Stimulated activated CD4-positive, alpha-beta T cell treated with anti-CD3 and anti-CD28 coated beads, Interleukin-2, amount 100 ng/mL, for 4 hours (primary cell): ENCODE results near the gene SKIC8.
"Not testable (repeated sequence)": the region's sequence is repeated elsewhere in the genome, so short reads cannot be mapped to it uniquely, and the experiment has no call there.

Experiments used
- DNase-seq: peaks from one replicate; pipeline ENCODE4 v3.0.0-alpha.2; 2020; ENCODE audit warnings: low read depth

Gene SKIC8

DNA sequence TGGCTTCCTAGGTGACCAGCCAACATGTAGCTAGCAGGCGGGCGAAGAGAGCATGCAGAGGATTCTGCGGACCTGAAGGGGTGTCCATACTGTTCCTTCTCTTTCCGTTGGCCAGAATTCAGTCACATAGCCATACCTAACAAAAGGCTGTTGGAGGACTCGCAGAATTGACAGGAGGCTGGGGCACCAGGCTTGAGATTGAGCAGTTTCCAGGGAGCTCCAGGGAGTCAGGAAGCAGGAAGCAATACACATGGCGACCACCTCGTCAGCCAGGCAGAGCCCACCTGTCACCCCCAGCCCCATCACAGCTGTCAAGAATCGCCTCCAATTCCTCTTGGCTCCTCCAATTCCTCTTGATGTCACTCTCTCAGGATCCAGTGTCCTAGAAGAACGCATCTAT is 48.3 kb downstream of the SKIC8 start:
- DNase-seq: no peak

DNA sequence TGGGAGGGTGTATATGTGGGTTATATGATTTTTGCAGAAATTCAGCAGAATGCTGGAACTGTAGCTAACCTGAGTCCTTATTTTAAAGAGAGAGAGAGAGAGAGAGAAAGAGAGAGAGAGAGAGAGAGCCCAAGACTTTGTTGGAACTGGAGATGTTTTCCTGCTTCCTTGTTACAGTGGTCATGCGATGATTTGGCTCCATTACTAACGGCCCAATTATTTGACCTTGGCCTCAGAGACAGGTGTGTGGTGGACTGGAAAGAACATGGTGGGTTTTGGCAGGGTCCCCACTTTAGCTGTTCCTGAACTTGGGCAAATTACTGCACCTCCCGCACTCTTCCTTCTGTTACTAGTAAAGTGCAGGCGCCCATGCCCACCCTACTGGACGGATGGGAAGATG is 50.3 kb downstream of the SKIC8 start:
- DNase-seq: no peak

- DNase-seq: no peak
These were observed 51.5 kb downstream of the SKIC8 start for GRCh38 chr15:78247911-78248310.

DNA sequence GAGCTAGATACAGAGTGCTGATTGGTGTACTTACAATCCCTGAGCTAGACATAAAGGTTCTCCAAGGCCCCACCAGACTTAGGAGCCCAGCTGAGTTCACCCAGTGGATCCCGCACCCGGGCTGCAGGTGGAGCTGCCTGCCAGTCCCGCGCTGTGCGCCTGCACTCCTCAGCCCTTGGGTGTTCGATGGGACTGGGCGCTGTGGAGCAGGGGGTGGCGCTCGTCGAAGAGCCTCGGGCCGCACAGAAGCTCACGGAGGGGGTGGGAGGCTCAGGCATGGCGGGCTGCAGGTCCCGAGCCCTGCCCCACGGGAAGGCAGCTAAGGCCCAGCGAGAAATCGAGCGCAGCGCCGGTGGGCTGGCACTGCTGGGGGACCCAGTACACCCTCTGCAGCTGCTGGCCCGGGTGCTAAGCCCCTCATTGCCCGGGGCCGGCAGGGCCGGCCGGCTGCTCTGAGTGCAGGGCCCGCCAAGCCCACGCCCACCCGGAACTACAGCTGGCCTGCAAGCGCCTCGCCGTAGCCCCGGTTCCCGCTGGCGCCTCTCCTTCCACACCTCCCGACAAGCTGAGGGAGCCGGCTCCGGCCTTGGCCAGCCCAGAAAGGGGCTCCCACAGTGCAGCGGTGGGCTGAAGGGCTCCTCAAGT is 53.3 kb downstream of the SKIC8 start:
- DNase-seq: not testable (repeated sequence)

DNA sequence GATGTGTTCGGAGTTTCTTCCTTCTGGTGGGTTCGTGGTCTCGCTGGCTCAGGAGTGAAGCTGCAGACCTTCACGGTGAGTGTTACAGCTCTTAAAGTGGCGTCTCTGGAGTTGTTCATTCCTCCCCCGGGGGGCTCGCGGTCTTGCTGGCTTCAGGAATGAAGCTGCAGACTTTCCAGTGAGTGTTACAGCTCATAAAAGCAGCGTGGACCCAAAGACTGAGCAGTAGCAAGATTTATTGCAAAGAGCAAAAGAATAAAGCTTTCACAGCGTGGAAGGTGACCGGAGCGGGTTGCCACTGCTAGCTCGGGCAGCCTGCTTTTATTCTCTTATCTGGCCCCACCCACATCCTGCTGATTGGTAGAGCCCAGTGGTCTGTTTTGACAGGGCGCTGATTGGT is 54.0 kb downstream of the SKIC8 start:
- DNase-seq: not testable (repeated sequence)

GRCh38 chr15:78244893-78245292 is 54.5 kb downstream of the SKIC8 start:
- DNase-seq: no peak

- DNase-seq: no peak
These were observed 55.3 kb downstream of the SKIC8 start for GRCh38 chr15:78244101-78244500.

- DNase-seq: no peak
These were observed 55.9 kb downstream of the SKIC8 start for GRCh38 chr15:78243491-78243941.

DNA sequence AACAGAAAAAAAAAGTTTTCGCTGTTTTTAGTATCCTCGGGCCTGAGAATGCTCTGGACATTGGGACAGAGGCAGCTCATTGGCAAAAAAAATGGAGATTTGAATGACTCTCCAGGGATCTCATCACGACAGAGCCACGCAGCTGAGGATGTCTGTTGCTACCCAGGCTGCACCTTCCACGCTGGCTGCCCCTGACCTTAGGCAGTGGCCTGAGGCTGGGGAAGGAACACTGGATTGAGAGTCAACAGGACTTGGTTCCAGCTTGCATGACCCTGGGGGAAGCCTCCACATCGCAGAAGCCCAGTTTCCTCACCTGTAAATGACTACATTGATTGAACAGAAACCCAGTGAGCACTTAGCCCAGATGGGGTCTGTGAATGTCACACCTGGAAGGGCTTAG is 56.4 kb downstream of the SKIC8 start:
- DNase-seq: no peak

DNA sequence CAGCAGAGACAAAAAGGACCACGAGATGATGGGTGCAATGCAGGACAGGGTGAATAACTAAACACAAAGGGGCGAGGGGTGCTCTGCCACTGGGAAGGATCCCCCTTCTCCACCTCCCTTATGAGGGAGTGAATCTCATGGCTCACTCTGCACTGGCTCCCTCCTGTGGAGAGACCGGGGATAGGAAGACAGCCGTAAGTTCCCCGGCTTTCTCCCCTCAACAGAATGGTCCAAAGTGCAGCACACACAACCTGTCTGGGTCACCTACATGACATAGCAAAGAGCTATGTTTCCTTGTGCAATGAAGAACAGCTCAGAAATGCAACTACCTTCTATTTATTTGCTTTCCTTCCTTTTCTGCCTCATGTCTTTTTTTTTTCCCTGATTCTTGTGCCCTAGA is 57.3 kb downstream of the SKIC8 start:
- DNase-seq: no peak

DNA sequence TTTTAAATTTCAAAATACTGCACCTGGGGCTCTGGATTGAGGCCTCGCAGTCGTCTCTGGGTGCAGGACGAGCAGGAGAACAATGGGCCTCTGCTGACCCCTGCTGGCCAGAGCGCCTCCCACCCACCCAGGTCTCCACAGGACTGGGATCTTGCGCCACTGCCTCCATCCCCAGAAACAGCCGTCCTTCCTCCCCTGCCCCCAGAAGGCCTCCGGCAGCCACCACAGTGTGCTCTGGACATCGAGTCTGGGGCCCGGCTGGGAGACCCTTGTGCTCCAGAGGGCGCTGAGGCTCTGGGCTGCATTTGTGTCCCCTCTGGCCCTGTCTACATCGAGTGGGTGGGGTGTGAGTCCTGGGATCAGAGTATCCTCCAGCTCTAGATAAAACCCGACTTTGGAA is 58.4 kb downstream of the SKIC8 start:
- DNase-seq: peak; percentile 70

DNA sequence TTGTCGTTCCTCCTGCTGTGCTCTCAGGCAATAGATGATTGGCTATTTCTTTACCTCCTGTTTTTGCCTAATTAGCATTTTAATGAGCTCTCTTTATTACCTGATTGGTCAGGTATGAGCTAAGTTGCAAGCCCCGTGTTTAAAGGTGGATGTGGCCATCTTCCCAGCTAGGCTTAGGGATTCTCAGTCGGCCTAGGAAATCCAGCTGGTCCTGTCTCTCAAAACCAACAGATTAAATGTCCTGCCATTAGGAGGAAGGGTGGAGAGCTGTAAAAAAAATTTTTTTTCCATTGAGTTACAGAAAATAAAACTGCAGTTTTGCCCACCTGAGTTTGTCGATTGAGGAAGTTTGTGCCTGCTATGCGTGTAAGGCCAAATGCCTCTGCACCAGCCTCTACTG is 59.6 kb downstream of the SKIC8 start:
- no peak for DNase-seq

DNA sequence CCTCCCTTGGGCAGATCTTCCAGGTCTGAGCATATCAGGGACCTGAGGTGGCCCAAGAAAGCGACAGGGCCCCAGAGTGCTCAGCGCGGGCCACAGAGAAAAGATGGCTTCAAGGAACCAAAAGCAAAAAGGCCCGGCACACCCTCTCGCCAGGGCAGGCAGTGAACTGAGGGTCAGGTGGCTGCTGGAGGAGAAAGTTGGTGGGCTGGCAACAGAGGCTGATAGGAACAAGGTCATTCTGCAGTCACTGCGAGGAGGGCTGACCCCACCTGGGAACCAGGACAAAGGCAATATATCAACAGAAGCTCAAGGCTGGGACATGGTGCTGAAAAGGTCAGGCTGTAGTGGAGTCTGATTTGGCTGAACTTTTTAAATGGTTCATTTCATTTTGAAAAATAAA is 62.3 kb downstream of the SKIC8 start:
- no peak for DNase-seq

GRCh38 chr15:78236491-78236890 is 62.9 kb downstream of the SKIC8 start:
- DNase-seq: no peak

DNA sequence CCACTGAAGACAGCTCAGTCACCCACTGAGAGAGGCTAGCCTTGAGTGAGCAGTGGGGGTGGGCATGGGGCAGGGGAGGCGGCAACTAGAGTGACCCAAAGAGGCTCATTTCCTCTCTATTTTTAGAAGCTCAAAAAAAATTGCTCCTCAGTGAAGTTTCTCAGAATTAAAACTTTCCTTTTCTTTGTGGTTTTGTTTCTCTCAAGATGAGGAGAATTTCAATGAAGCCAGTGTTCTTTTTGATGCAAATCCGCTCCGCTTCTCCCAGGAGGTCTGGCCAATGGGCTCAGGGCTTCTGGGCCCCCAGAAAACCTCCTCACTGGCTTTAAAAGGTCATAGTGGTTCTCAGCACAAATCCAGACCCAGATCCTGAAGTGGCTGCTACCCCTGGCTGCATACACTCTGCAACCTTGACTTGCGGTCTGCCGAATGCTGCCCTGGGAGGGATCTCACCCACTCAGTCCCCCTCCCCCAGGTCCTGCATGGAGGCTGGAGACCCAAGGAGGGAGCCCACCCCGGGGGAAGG is 64.8 kb downstream of the SKIC8 start, which contains the start of gene ACSBG1:
Gene ACSBG1 (minus strand): TSS at position 51 of the 526 bp plus-strand sequence. CDS start 64 bp downstream, outside the sequence.
- no peak for DNase-seq

DNA sequence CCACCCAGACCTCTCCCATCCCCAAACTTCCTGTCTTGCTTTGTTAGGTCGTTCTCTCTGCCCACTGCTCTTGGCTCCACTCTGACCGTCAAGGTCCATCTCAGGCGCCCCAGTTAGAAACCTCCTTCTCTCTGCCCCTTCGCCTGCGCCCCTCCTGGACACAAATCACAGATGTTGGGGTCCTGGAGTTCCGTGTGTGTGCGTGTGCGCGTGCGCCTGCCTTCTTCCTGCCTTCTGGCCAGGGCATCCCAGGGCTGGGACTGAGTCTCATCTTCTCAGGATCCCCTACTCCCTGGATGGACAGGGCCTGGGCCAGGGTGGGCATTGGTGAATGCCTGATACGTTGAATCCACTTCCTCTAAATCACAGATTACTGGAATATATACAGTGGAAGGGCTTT is 65.9 kb downstream of the SKIC8 start:
- DNase-seq: no peak
